ENCODE results near the gene TLE6. TPM values are rescaled to one million over a fixed set of nuclear protein-coding genes. Genes with fewer than 3 reads are reported as not detected.
A peak's percentile ranks its signal among the peaks of the same experiment; 100 is the strongest.
"Not testable (repeated sequence)": the region's sequence is repeated elsewhere in the genome, so short reads cannot be mapped to it uniquely, and the experiment has no call there.

Gene TLE6
- total RNA-seq, 1 donor from 2014 or later, result 3.6 TPM

GRCh38 chr19:2973229-2973628 is 4.1 kb upstream of the TLE6 start:
- ATAC-seq (no peak), DNase-seq (ENCODE audit: low spot score) (no peak)

- ATAC-seq, result no peak
- no peak for DNase-seq (ENCODE audit: low spot score)
These were observed 2.9 kb upstream of the TLE6 start for GRCh38 chr19:2974342-2975041.

GRCh38 chr19:2976609-2977000 is 759 bp upstream of the TLE6 start:
- ATAC-seq (peak; percentile 9), DNase-seq (ENCODE audit: low spot score) (no peak)

GRCh38 chr19:2977746-2978138 is 378 bp downstream of the TLE6 start:
- ATAC-seq (peak; percentile 6), DNase-seq (ENCODE audit: low spot score) (no peak)

GRCh38 chr19:2978166-2978767 is 903 bp downstream of the TLE6 start:
- ATAC-seq, result no peak
- DNase-seq (ENCODE audit: low spot score), result no peak

- DNase-seq (ENCODE audit: low spot score), result no peak
- ATAC-seq, result no peak
These were observed 1.4 kb downstream of the TLE6 start for GRCh38 chr19:2978772-2979171.

GRCh38 chr19:2981898-2982297 is 4.5 kb downstream of the TLE6 start:
- DNase-seq (ENCODE audit: low spot score), result no peak
- ATAC-seq, result no peak

GRCh38 chr19:2982561-2982960 is 5.2 kb downstream of the TLE6 start:
- ATAC-seq, result no peak
- DNase-seq (ENCODE audit: low spot score), result no peak

- peak; percentile 74 for ATAC-seq
These were observed 5.6 kb downstream of the TLE6 start for GRCh38 chr19:2982983-2983350.

GRCh38 chr19:2983351-2984214 is 6.2 kb downstream of the TLE6 start:
- DNase-seq (ENCODE audit: low spot score) (no peak), ATAC-seq (peak; percentile 29)

More at GRCh38 chr19:2982983-2983350, 5.6 kb downstream of the TLE6 start:
- peak; percentile 62 for DNase-seq (ENCODE audit: low spot score)

GRCh38 chr19:2984215-2984528 is 6.8 kb downstream of the TLE6 start:
- ATAC-seq, result no peak
- DNase-seq (ENCODE audit: low spot score), result no peak

- no peak for ATAC-seq
- DNase-seq (ENCODE audit: low spot score), result no peak
These were observed 9.7 kb downstream of the TLE6 start for GRCh38 chr19:2986951-2987524.

- no peak for ATAC-seq
- no peak for DNase-seq (ENCODE audit: low spot score)
These were observed 10.4 kb downstream of the TLE6 start for GRCh38 chr19:2987797-2988196.

GRCh38 chr19:2988568-2988967 is 11.2 kb downstream of the TLE6 start:
- DNase-seq (ENCODE audit: low spot score) (no peak), ATAC-seq (no peak)

- DNase-seq (ENCODE audit: low spot score), result no peak
- ATAC-seq, result no peak
These were observed 12.0 kb downstream of the TLE6 start for GRCh38 chr19:2989236-2989946.

GRCh38 chr19:2992333-2992732 is 15.0 kb downstream of the TLE6 start:
- not testable (repeated sequence) for DNase-seq (ENCODE audit: low spot score); ATAC-seq

- ATAC-seq (no peak), DNase-seq (ENCODE audit: low spot score) (no peak)
These were observed 15.6 kb downstream of the TLE6 start for GRCh38 chr19:2992958-2993357.

GRCh38 chr19:2993579-2993978 is 16.2 kb downstream of the TLE6 start:
- ATAC-seq, result no peak
- no peak for DNase-seq (ENCODE audit: low spot score)

GRCh38 chr19:2994588-2995131 is 17.3 kb downstream of the TLE6 start:
- no peak for ATAC-seq
- DNase-seq (ENCODE audit: low spot score), result no peak

GRCh38 chr19:2997720-2998119 is 20.4 kb downstream of the TLE6 start:
- ATAC-seq (no peak), DNase-seq (ENCODE audit: low spot score) (no peak)

GRCh38 chr19:2998642-2999041 is 21.3 kb downstream of the TLE6 start:
- ATAC-seq (no peak), DNase-seq (ENCODE audit: low spot score) (no peak)
